ENCODE data around the gene CCL28. TPM values are rescaled to one million over a fixed set of nuclear protein-coding genes. Genes with fewer than 3 reads are reported as not detected.

CCL28 gene
- total RNA-seq, 1 experiment from 2014 or later = not detected

DNA sequence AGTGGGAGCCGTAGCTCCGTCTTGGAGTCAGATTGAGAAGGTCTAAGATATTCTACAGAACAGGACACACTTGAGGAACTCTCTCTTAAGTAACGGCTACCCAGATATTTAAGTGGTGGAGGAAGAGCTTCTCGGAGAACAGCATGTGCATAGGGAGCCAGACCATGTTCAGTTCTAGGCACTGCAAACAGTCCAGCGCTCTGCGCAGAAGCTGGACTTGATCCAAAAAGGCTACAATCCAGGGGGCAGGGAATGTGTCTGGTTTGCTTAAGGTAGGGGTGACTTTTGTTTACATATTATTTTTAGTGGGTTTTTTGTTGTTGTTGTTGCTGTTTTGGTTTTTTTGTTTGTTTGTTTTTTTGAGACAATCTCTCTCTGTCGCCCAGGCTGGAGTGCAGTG lies 16.8 kb upstream of the CCL28 start:
- H3K4me1 ChIP-seq (ENCODE audit: insufficient read depth, low read length) = no peaks in the 10 kb centered on the region; the same call in 1 of the 2 replicates
- no peak overlapping the region for H3K9ac ChIP-seq (ENCODE audit: extremely low read depth, insufficient read length, low read length)
- H3K4me1 Mint-ChIP-seq = peaks cover 7 to 9% of the 10 kb centered on the region in 2 experiments; a peak in 3 of 4 replicates
- no peak overlapping the region for H2AK5ac ChIP-seq (ENCODE audit: insufficient read length, low read length)
- no peak overlapping the region; a peak in 1 of 7 replicates for H3K27ac Mint-ChIP-seq
- no peak for TF ChIP-seq CTCF (conservative IDR thresholded peaks at IDR 0.05)
- no peak overlapping the region for H3K18ac ChIP-seq (ENCODE audit: insufficient read length, low read depth, low read length)
- no peak overlapping the region for H3K4me2 ChIP-seq (ENCODE audit: insufficient read depth, insufficient read length, low read length)
- no peak overlapping the region for H4K8ac ChIP-seq (replicated peaks; ENCODE audit: insufficient read length, low read depth, low read length)
- no peak overlapping the region for H4K91ac ChIP-seq (ENCODE audit: insufficient read length, low read depth, low read length)
- no peak overlapping the region for H2BK20ac ChIP-seq (ENCODE audit: low read depth, low read length, poor library complexity, severe bottlenecking)
- H3K27me3 Mint-ChIP-seq (ENCODE audit: low read depth) = no peaks in the 10 kb centered on the region
- peaks cover 0 to 6% of the 10 kb centered on the region in 2 experiments; a peak in 4 of 5 replicates for H3K9me3 Mint-ChIP-seq
- no peak overlapping the region for H2BK120ac ChIP-seq (ENCODE audit: low read depth, low read length, poor library complexity, severe bottlenecking)
- H3K36me3 Mint-ChIP-seq (ENCODE audit: insufficient read depth in 1 of 3, low read depth in 3 of 3) = peaks cover 0 to 3% (median 1%) of the 10 kb centered on the region in 3 experiments; a peak in 2 of 7 replicates
- no peaks in the 10 kb centered on the region for H3K79me1 ChIP-seq (ENCODE audit: insufficient read depth, low read depth, low read length, poor library complexity, severe bottlenecking)
- no peak overlapping the region for H3K23ac ChIP-seq (ENCODE audit: insufficient read length, low read depth, low read length)
- H2AFZ ChIP-seq (ENCODE audit: low read length) = no peak overlapping the region
- H3K56ac ChIP-seq (ENCODE audit: insufficient read length, low read depth, low read length) = no peak overlapping the region
- H4K5ac ChIP-seq (ENCODE audit: insufficient read length, low read depth, low read length) = no peak overlapping the region
- H2BK5ac ChIP-seq (ENCODE audit: insufficient read length, low read length) = no peak overlapping the region
- no peak overlapping the region for H3K4ac ChIP-seq (ENCODE audit: low read depth, low read length)
- H4K20me1 ChIP-seq (ENCODE audit: control insufficient read depth, insufficient read depth, insufficient read length) = no peaks in the 10 kb centered on the region
- DNase-seq = no peak
- no peaks in the 10 kb centered on the region for H3K79me2 ChIP-seq (ENCODE audit: insufficient read depth, low read length)
- H3K27me3 ChIP-seq (ENCODE audit: insufficient read depth, low read length) = no peaks in the 10 kb centered on the region
- H3T11ph ChIP-seq (ENCODE audit: low read length) = no peak overlapping the region
- H2BK12ac ChIP-seq (ENCODE audit: insufficient read length, low read depth, low read length) = no peak overlapping the region
- WGBS (ENCODE audit: extremely low coverage, insufficient read length, low lambda C conversion rate) = no CpG with 5 or more reads among the region's 7 CpGs
- H3K9me3 ChIP-seq (ENCODE audit: control insufficient read depth, low read depth, low read length) = no peaks in the 10 kb centered on the region
- H3K4me3 Mint-ChIP-seq = no peak overlapping the region
- no peak overlapping the region for H3K14ac ChIP-seq (ENCODE audit: insufficient read depth, low read length)
- H3K27ac ChIP-seq (ENCODE audit: insufficient read length, low read depth, low read length) = no peak overlapping the region
- H2BK15ac ChIP-seq (ENCODE audit: low read depth, low read length) = no peak overlapping the region
- no peaks in the 10 kb centered on the region for H3K23me2 ChIP-seq (ENCODE audit: insufficient read length, low read depth, low read length, poor library complexity, severe bottlenecking)

All from H9 (cell line).